ENCODE results near the gene TGM1.

DNA sequence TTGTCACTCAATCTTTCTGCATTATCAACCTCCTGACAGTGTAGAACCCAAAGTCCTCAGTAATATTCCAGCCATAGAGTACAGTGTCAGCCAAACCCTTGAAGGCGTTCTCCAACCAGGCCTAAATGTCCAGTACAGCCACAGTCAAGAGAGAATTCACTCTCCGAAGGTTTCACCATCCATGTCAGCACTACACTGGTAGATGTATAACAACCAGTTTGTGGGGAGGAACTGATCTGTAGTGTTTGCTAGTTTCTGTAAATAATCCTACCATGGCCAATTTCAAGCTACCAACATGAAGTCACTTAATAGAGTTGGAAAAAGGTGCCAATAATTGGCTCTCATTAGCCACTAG is 46.7 kb downstream of the TGM1 start:
- TF ChIP-seq CTCF (IDR thresholded peaks at IDR 0.05; ENCODE audit: low read depth, low read length) = no peak
- no peak for TF ChIP-seq POLR2A (IDR thresholded peaks at IDR 0.05; ENCODE audit: extremely low read depth, insufficient read length)
